Peyer's patch (tissue), 4 donors: ENCODE measurements around the gene HS6ST1.

ENCODE experiments used
- CTCF ChIP-seq, 6 experiments: fragments of 450-650 bp in 4 of 6; fragments of 200-600 bp in 2 of 6; sonication (generic) in 1 of 6; IDR thresholded peaks; one replicate each; pipeline ENCODE4 v1.5.1; 2017 to 2019; ENCODE audit warnings: antibody characterized with exemption in 6 of 6, mild to moderate bottlenecking in 3 of 6, moderate library complexity in 1 of 6
- POLR2A ChIP-seq, 2 donors: fragments of 450-650 bp; IDR thresholded peaks; one replicate each; pipeline ENCODE4 v1.5.1; 2017; ENCODE audit warnings: antibody characterized with exemption in 2 of 2, mild to moderate bottlenecking in 2 of 2, moderate library complexity in 2 of 2

GRCh38 chr2:128326346-128326745 is 7.7 kb upstream of the HS6ST1 start:
- TF ChIP-seq CTCF (IDR thresholded peaks at IDR 0.05) (no peak), POLR2A (IDR thresholded peaks at IDR 0.05) (no peak)
